ENCODE results near the gene ESPNL.

- no peak for TF ChIP-seq GATA2 (IDR thresholded peaks at IDR 0.05; ENCODE audit: low read depth, low read length)
- TF ChIP-seq GATA3 (IDR thresholded peaks at IDR 0.05; ENCODE audit: low read depth, low read length): no peak
Measured at GRCh38 chr2:238167344-238167715, 67.2 kb downstream of the ESPNL start.
